Measurements from ENCODE around the gene CREB3L2.

DNA sequence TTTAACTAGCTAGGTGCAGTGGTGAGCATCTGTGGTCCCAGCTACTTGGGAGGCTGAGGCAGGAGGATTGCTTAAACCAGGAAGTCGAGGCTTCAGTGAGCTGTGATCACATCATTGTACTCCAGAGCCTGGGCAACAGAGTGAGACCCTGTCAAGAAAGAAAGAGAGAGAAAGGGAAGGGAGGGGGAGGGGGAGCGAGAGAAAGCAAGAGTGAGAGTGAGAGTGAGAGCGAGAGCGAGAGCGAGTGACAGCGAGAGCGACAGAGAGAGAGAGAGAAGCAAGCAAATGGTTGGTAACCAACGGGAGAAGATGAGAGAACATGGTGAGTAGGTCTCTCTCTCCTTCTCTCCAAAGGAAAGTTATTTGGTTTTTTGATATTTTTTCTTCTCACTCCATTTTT, 85.3 kb downstream of the CREB3L2 start:
- TF ChIP-seq EZH2 (IDR thresholded peaks at IDR 0.05; ENCODE audit: borderline replicate concordance) = no peak
- TF ChIP-seq, protein P1, sequence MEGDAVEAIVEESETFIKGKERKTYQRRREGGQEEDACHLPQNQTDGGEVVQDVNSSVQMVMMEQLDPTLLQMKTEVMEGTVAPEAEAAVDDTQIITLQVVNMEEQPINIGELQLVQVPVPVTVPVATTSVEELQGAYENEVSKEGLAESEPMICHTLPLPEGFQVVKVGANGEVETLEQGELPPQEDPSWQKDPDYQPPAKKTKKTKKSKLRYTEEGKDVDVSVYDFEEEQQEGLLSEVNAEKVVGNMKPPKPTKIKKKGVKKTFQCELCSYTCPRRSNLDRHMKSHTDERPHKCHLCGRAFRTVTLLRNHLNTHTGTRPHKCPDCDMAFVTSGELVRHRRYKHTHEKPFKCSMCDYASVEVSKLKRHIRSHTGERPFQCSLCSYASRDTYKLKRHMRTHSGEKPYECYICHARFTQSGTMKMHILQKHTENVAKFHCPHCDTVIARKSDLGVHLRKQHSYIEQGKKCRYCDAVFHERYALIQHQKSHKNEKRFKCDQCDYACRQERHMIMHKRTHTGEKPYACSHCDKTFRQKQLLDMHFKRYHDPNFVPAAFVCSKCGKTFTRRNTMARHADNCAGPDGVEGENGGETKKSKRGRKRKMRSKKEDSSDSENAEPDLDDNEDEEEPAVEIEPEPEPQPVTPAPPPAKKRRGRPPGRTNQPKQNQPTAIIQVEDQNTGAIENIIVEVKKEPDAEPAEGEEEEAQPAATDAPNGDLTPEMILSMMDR (IDR thresholded peaks at IDR 0.05; ENCODE audit: poor library complexity) = no peak

All from hepatocyte (in vitro differentiated cells).